HG03045 (cell line): Measurements from ENCODE around the gene IBA57.

Experiments
- ATAC-seq: cut with Tn5 transposase; IDR thresholded peaks from one replicate; pipeline ENCODE4 v1.9.1; 2021; ENCODE audit warnings: mild to moderate bottlenecking, moderate library complexity; ENCODE audit not compliant: unreplicated experiment

Gene IBA57

DNA sequence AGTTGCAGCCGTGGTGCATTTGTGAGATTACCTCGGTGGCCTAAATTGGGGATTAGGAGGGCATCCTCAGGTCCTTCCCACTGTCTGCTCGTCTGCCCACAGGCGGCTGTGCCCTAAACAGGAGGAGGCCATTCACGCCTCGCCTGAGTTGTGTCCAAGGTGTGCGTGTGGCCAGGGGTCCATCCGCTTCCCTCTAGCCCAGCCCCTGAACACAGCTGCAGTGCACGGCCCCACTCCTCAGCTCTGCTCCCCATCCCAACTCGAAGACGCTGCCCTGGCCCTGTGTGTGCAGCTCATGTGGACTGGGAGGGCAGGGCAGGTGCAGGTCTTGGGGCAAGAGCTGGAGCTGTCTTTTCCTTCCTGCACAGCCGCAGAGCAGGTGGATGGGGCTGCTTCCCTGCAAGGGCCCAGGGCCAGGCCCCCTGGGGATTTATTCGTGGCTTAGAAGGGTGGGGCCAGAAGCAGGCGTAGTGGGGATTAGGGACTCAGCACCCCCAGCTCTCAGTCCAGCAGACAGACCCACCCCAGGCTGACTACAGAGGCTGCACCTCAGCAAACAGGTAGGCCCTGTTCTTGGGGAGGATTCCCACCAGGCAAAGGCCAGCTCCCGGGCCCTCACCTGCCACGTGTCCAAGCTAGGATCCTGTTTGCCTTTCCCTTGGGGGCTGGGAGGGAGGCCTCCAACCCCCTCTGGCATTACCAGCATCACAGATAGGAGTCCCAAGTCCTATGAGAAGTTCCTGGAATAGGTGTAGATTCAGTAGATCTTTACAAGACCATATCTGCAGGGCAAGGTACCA is 21.2 kb upstream of the IBA57 start:
- ATAC-seq: no peak

DNA sequence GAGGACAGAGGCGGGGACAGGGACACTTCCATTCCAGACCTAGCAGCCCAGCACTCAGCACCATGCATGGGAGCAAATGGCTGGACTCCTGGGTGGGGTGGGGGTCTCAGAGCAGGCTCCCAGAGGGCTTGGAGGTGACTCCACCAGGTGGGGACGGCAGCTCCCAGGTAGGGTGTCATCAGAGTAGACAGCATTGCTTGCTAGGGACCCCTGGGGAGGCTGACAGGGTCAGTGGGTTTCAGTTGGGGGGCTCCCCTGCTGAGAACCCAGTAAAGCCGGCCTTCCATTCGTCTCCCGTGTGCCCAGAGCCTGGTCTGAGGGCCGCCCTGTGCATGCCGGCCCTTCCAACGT is 20.6 kb upstream of the IBA57 start:
- ATAC-seq: no peak

DNA sequence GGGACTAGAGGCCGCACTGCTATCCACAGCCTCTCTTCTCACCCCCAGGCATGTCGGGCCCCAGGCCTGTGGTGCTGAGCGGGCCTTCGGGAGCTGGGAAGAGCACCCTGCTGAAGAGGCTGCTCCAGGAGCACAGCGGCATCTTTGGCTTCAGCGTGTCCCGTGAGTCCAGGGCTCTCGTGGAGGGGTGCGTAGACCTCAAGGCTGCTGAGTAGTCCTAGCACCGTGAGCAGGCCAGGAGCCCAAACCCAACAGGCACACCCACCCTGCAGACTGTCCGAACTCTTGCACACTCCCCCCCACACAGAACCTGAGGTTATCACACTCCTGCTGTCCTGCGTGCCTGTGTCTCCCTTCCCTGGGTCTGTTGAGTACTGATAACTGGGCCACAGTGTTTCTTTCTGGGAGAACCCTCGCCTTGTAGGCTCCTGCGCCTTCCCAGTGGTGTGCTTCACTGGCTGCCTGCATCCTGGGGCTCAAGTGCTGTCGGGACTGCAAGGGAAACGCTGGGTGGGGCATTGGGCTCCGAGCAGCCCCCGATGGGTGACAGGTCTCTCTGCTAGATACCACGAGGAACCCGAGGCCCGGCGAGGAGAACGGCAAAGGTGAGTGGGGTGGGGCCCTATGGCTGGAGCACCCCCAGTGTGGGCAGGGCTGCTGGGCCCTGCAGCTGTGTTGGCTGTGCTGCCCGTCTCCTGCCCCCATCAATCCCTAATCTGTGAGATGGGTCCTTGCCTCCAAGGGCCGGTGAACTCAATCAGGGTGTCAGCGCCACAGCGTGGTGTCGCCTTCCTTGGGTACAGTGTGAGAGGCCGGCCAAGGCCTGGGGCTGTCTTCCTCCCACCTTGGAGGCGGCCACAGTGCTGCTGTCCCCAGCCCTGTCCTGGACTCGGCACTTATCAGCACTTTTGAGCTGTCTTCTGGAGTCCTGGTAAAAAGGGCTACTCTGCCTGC is 19.9 kb upstream of the IBA57 start:
- ATAC-seq: no peak

DNA sequence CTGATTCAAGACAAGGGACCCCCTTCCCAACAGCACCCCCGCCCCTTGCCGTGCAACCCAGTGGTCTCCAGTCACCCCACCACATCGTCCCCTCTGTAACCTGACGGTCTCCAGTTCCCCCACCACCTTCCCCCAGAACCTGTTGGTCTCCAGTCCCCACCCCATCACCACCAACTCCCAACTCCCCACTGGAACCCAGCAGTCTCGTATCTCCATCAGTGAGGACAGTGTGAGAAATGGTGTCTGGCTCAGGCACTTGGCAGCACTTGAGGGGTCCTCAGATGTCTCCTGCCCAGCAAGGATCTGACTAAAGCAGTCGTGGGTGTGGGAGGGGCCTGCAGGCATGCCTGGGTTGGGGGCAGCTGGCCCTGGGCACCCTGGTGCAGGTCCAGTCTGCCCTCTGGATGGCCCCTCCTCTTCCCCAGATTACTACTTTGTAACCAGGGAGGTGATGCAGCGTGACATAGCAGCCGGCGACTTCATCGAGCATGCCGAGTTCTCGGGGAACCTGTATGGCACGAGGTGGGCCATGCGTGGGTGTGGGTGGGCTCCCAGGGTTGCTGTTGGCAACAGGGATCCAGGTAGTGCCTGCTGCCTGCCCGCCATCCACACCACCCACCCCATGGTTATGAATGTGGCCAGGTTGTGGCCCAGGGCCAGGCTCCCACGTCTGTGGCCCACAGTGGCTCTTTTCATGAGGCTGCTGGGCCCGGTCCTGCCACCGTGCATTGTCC is 19.0 kb upstream of the IBA57 start:
- no peak for ATAC-seq

DNA sequence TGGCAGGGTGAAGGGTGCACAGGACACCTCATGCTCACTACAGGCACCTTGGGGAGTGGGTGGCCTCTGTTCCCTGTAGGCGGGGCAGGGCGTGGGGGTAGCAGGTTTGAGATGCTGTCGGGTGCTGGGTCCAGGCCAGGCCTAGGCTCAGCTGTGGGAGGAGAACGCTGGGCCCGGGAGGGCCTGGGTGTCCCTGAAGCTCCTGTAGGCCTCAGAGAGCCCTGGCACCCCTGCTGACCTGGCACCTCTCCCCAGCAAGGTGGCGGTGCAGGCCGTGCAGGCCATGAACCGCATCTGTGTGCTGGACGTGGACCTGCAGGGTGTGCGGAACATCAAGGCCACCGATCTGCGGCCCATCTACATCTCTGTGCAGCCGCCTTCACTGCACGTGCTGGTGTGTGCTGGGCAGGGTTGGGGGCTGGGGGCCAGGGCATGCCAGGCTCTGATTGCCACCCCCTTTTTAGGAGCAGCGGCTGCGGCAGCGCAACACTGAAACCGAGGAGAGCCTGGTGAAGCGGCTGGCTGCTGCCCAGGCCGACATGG is 18.4 kb upstream of the IBA57 start:
- no peak for ATAC-seq

DNA sequence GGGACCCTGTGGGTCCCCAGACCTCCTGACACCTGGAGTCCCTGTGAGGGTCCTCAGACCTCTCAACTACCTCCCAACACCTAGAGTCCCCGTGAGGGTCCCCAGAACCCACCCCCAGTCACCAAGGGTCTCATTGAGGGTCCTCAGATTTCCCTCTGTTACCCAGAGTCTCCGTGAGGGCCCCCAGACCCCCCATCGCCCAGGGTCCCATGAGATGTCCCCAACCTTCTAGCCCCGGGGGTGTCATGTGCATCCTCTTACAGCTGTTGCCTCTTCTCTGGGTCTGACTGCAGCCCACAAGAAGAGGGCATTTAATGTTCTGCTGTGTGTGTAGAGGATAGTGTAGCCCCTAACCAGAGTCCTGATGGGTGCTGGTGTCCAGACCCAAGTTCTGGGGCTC is 17.8 kb upstream of the IBA57 start:
- ATAC-seq: no peak

DNA sequence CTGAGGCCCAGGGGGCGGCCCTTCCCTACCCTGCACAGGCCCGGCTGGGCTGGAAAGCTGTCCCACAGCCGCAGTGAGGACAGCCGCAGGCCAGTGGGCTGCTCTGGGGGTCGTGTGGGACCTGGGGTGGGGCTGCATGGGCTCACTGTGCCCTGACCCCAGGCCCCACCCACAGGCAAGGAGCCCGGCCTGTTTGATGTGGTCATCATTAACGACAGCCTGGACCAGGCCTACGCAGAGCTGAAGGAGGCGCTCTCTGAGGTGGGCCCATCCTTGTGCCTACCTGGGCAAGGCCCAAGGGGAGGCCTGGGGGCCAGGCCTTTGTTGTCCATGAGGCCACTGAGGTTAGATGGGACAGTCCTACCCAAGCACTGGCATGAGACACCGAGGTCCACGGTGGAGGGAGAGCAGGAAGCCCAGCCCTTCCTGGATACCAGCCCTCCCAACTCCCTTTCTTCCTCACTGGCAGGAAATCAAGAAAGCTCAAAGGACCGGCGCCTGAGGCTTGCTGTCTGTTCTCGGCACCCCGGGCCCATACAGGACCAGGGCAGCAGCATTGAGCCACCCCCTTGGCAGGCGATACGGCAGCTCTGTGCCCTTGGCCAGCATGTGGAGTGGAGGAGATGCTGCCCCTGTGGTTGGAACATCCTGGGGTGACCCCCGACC is 17.3 kb upstream of the IBA57 start:
- ATAC-seq: no peak

DNA sequence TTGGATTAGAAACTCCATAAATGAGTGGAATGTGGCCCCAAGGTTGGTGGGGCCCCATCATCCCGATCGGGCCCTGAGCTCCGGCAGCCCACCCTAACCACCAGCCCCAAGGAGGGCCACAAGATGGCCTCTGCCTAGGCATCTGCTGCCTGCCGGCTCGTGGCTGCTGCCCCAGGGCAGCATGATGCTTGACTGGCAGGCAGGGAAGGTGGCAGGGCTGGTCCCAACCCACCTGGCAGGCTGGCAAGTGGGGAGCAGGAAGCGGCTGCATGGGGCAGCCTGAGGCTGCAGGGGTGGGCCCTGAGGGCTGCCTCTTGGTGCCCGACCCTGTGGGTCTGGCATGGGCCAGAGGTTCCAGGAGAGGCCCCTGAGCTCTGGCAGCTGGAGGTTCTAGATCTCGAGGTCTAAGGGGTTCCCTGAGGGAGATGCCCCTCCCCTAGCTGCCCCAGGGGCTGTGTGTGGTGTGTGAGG is 16.6 kb upstream of the IBA57 start:
- no peak for ATAC-seq

DNA sequence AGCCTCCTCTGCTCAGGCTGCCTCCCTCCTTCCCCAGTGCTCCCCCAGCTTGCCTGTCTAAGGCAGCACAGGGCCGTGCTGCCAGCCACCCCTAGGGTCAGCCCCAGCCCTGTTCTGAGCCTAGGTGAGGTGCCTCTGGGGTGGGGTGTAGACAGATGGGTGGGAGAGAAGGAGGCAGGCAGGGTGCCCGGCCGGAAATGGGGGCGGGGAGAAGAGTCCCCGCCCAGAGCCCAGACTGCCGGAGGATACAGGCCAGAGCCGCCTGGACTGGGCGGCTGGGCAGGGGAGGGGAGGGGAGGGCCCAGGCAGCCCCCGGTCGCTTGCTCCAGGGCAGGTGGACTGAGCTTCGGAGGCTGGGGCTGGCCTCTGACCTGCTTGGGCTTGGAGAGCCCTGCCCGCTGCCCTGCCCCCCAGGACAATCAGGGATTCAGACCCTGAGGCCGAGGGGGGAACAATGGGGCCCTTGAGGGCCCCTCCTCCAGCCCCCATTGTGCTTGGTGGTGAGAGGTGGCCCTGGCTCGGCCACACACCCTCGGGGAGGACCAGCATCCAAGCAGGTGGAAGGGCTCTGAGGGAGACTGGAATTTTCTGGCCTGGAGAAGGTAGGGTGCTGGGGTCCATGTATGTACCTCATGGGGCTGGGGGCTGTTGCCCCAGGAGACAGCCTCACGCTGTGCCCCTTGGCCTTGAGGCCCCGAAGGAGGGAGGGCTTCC is 16.0 kb upstream of the IBA57 start, which contains the start of gene GJC2:
Gene GJC2, plus strand, starts transcription at position 525 of the 714 bp plus-strand sequence. CDS start 7,829 bp downstream, outside the sequence.
- no peak for ATAC-seq

DNA sequence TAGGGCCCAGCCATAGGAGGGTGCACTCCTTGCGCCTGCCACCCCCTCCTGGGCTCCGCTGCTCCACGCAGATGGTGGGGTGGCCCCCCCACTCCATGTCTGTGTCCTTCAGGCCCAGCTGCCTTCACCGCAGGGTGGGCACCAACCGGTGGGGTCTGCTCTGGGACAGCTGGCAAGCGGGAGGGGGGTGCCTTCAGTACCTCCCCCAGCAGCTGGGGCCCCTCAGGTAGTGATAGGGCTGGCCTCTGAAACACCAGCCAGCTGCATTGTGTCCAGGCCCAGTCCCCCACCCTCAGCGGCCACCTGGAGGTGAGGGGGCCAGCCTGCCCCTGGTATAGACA is 15.5 kb upstream of the IBA57 start:
- no peak for ATAC-seq

DNA sequence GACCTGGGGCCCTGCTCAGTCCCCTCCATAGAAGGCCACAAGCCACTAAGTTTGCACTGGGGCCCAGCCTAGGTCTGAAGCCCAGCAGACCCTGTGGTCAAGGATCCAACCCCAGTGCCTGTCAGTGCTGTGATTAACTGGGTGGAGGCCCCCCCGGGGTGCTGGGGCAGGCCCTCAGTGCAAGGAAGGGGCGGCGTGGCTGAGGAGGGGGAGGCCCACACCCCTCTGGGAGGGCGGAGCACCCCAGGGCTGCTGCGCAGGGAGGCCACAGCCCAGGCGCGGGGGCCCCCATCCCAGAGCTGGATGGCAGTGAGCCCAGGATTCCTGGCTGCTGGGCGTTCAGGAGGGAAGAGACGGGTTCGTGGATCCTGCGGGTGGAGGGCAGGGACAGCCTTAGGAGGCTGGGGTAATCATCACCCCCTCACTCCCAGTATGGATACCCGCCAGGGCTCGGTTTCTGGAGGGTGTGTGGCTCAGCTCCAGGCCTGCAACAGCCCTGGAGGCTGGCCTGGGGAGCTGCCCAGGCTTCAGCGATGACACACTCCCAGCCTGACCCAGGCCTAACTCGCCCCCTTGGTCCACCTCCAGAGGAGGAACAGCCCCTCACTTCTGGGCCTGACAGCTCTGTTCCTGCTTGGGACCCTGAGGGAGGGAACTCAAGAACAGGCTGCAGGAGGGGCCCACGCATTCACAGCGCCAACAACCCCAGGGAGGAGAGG is 15.0 kb upstream of the IBA57 start:
- ATAC-seq: no peak

DNA sequence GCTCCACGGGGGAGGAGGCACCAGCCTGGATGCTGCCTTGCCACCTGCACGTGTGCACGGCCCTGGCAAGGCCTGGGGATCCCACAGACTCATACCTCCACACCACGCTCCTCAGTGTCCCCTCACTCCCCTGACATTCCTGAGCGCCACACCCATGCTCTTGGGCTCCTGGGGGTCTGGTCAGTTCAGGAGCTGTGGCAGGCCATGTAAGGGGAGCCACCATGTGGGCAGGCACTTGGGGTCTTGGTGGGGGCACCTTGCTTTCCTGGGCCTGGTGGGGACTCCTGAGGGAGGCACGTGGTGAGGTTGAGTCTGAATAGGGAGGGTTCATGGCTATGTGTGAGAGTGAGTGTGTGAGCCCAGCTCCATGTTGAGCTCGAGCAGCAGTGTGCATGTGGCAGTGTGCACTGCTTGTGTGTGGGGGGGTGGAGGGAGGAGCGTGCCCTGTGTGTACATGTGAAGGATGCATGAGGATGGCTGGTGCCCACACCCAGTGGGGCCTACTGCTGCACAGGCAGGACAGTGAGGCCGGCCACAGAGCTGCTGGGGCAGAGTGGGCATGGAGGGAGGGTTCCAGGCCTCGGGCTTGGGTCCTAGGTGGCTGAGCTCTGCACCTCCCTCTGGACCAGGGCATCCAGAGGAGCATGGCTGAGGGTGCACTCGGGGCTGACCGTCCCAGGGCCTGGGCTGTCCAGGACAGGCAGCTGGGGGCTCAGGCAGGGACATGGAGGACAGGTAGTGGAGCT is 14.3 kb upstream of the IBA57 start:
- no peak for ATAC-seq

DNA sequence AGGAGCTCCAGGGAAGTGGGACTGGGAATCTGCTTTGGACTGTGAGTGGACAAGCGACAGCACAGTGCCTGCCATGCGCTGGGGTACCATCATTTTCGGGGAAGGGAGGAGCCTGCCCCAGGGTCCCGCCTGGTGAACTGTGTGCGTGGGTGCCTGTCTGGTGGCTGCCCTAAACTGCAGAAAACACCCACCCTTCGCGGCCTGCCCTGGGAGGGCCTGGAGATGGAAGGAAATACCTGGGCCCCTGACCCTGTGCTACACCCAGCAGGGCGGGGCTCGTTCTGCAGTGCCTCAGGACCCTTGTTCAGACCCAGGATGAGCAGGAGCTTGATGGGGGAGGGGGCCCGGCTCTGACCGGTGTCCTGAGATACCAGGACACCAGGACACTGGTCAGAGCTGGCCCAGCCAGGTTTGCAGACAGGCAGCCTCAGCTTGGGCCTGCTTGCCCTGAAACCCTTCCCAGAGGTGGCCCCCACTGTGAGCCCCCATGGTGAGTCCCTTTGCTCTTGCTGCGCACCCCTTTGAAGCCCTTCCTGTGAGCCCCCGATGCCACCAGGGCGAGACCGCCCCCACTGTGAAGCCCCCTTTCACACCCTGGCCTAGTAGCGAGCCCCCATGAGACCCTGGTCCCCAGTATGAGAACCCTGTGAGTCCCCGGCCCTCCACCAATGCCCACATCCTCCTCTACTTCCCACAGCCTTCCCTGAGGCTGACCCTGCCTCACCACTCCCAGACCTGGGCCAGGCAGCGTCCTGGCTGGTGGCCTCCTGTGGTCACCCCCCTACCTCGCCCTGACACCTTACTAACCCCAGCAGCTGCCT is 13.3 kb upstream of the IBA57 start:
- no peak for ATAC-seq

DNA sequence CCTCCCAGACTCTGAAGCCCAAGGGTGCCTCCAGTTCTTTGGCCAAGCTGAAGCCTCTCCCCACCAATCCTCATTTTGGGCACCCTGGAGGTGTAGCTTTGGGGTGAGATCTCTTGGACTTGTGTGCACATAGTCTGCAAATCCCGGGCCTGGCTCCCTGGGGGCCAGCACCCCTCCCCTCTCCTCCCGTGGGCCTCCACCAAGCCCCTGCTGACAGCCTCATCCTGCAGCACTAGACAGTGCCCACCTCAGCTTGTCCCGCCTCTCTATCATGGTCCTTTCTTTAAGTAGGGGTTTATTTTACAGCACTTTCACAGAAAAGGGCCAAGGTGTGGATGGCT is 12.7 kb upstream of the IBA57 start:
- ATAC-seq: no peak

DNA sequence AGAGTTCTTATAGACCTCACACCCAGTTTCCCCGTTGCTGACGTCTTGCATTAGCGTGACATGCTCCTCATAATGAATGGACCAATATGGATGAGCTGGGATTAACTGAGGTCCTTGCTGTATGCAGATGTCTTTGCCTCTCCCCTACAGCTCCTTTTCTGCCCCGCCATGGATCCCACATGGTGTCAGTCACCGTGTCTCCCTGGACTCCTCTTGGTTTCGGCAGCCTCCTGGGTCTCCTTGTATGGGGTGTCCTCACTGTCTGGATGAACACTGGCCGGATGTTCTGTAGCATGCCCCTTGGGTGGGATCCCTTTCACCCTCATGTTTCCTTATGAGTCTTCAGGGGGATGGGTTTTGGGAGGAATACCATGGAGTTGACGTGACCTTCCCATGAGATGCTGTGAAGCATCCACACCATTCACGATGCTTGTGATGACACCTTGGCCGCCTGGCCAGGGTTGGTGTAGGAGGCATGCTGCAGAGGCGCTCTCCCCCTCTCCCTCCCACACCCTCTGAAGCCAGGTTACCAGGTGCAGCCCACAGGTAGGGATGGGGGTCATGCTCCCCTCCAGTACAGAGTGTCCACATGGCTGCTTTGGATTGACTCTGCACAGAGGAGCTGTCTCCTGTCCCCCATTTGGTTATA is 11.5 kb upstream of the IBA57 start:
- no peak for ATAC-seq

DNA sequence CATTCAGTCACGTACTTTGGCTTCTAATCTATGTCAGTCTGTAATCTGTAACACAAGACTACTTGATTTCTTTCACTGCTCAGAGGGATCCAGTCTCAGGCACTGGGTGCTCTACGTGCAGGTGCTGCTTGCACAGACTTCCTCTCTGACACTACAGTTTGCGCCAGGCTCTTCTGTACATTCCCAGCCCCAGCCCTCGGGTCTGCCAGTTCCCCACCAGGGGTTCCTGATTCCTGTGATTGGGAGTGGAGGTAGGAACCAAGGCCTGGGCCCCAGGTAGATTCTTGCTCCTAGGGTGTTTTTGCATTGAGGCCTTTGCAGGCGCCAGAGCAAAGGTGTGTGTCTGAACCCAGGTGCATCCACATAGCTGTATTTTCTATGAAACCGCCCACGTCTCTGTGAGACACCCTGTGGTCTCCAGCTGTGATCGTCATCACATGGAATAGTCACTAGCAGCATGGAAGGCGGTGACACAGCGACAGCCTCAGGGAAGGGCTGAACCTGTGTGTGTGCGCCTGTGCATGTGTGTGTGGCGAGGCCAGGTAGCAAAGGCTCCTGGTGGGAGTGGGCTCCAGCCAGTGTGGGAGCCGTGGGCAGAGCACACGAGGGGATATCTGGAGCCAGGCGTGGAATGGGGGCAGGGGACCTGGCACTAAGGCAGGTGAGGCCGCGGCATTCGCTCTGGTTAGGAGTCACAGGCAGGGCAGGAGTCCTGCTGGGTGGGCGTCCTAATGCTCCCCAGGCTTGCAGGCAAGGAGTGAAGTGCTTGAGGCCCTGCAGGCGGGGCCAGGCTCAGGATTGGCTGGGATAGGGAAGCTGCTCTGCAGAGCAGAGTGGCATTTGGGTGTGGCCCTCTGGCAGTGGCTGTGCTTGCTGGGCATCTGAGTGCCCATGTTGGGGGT is 10.7 kb upstream of the IBA57 start:
- no peak for ATAC-seq
